Prostate gland (tissue), 2 donors: ENCODE measurements around the gene ITGA8.

Experiments
- CTCF ChIP-seq, 4 experiments: fragments of 200-600 bp in 2 of 4; fragments of 450-650 bp in 2 of 4; sonication (generic) in 2 of 4; IDR thresholded peaks; 1 replicate in 3 of 4; 2 replicates in 1 of 4; pipeline ENCODE4 v1.5.1; 2016 to 2019; ENCODE audit warnings: antibody characterized with exemption in 4 of 4, mild to moderate bottlenecking in 2 of 4, moderate library complexity in 2 of 4
- POLR2A ChIP-seq: fragments of 450-650 bp; IDR thresholded peaks from one replicate; pipeline ENCODE4 v1.6.1; 2016; ENCODE audit warnings: antibody characterized with exemption, mild to moderate bottlenecking

- TF ChIP-seq POLR2A (no peak), CTCF (IDR thresholded peaks at IDR 0.05) (no peak)
These were observed 215.5 kb downstream of the ITGA8 start for GRCh38 chr10:15504101-15504840.
